Neural crest cell (in vitro differentiated cells): ENCODE data around the gene IMP3. TPM values are rescaled to one million over a fixed set of nuclear protein-coding genes. Genes with fewer than 3 reads are reported as not detected.

ENCODE experiments used
- DNase-seq: peaks from one replicate; pipeline ENCODE4 v3.0.0; 2021; ENCODE audit warnings: low read depth, mixed read lengths, low spot score
- H3K27ac Mint-ChIP-seq: one replicate; pipeline ENCODE4 v1.8.0; 2021; ENCODE audit warnings: mild to moderate bottlenecking, mixed read lengths; ENCODE audit not compliant: unreplicated experiment
- H3K27me3 Mint-ChIP-seq: 2 replicates; pipeline ENCODE4 v1.8.0; 2021; ENCODE audit warnings: low read depth, mild to moderate bottlenecking, mixed read lengths
- H3K36me3 Mint-ChIP-seq: 2 replicates; pipeline ENCODE4 v1.8.0; 2021; ENCODE audit warnings: low read depth, mild to moderate bottlenecking, mixed read lengths
- H3K4me1 Mint-ChIP-seq: 2 replicates; pipeline ENCODE4 v1.8.0; 2021; ENCODE audit warnings: mixed read lengths
- H3K4me3 Mint-ChIP-seq: one replicate; pipeline ENCODE4 v1.8.0; 2021; ENCODE audit warnings: mild to moderate bottlenecking, mixed read lengths
- H3K9me3 Mint-ChIP-seq: 2 replicates; pipeline ENCODE4 v1.8.0; 2021; ENCODE audit warnings: mixed read lengths
- total RNA-seq: library from RNA; stranded (reverse); gene quantifications from 2 replicates; pipeline ENCODE4 v1.2.1, GENCODE V29; 2021
- TF ChIP-seq, protein P1 (sequence below): fragments of 200-600 bp; sonication (generic); conservative IDR thresholded peaks from 2 replicates; pipeline ENCODE4 v1.5.0; 2021; ENCODE audit warnings: antibody characterized with exemption, mild to moderate bottlenecking

Gene IMP3
- total RNA-seq, 1 donor from 2014 or later = 79.4 TPM

- no peaks in the 10 kb centered on the region for H3K9me3 Mint-ChIP-seq
- peak; percentile 75 for DNase-seq
- no peaks in the 10 kb centered on the region for H3K27me3 Mint-ChIP-seq
- TF ChIP-seq, protein P1, sequence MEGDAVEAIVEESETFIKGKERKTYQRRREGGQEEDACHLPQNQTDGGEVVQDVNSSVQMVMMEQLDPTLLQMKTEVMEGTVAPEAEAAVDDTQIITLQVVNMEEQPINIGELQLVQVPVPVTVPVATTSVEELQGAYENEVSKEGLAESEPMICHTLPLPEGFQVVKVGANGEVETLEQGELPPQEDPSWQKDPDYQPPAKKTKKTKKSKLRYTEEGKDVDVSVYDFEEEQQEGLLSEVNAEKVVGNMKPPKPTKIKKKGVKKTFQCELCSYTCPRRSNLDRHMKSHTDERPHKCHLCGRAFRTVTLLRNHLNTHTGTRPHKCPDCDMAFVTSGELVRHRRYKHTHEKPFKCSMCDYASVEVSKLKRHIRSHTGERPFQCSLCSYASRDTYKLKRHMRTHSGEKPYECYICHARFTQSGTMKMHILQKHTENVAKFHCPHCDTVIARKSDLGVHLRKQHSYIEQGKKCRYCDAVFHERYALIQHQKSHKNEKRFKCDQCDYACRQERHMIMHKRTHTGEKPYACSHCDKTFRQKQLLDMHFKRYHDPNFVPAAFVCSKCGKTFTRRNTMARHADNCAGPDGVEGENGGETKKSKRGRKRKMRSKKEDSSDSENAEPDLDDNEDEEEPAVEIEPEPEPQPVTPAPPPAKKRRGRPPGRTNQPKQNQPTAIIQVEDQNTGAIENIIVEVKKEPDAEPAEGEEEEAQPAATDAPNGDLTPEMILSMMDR = no peak
- peaks cover 7% of the 10 kb centered on the region for H3K4me1 Mint-ChIP-seq
- no peaks in the 10 kb centered on the region for H3K36me3 Mint-ChIP-seq
- peak within 1 kb of the TSS; percentile 89 for H3K27ac Mint-ChIP-seq
- H3K4me3 Mint-ChIP-seq = peak within 1 kb of the TSS; percentile 93
Observed at GRCh38 chr15:75625542-75626347, 14.3 kb downstream of the IMP3 start, which contains the start of gene SNUPN. Gene SNUPN (minus strand): TSS chr15:75625725. CDS start chr15:75621051, 4,674 bp downstream.

GRCh38 chr15:75622505-75622904 is 17.5 kb downstream of the IMP3 start:
- H3K27ac Mint-ChIP-seq = no peak overlapping the region
- no peaks in the 10 kb centered on the region for H3K36me3 Mint-ChIP-seq
- no peaks in the 10 kb centered on the region for H3K27me3 Mint-ChIP-seq
- H3K4me3 Mint-ChIP-seq = peak overlapping the region; percentile 61
- peaks cover 7% of the 10 kb centered on the region for H3K4me1 Mint-ChIP-seq
- TF ChIP-seq, protein P1 = no peak
- no peak for DNase-seq
- H3K9me3 Mint-ChIP-seq = no peaks in the 10 kb centered on the region

- Mint-ChIP-seq H3K4me3 (peak overlapping the region; percentile 11), H3K36me3 (no peaks in the 10 kb centered on the region), H3K4me1 (peaks cover 3% of the 10 kb centered on the region), H3K27ac (no peak overlapping the region), H3K27me3 (no peaks in the 10 kb centered on the region), H3K9me3 (no peaks in the 10 kb centered on the region)
- no peak for DNase-seq
- TF ChIP-seq, protein P1 = no peak
Observed at GRCh38 chr15:75620841-75621391, 19.1 kb downstream of the IMP3 start.

DNA sequence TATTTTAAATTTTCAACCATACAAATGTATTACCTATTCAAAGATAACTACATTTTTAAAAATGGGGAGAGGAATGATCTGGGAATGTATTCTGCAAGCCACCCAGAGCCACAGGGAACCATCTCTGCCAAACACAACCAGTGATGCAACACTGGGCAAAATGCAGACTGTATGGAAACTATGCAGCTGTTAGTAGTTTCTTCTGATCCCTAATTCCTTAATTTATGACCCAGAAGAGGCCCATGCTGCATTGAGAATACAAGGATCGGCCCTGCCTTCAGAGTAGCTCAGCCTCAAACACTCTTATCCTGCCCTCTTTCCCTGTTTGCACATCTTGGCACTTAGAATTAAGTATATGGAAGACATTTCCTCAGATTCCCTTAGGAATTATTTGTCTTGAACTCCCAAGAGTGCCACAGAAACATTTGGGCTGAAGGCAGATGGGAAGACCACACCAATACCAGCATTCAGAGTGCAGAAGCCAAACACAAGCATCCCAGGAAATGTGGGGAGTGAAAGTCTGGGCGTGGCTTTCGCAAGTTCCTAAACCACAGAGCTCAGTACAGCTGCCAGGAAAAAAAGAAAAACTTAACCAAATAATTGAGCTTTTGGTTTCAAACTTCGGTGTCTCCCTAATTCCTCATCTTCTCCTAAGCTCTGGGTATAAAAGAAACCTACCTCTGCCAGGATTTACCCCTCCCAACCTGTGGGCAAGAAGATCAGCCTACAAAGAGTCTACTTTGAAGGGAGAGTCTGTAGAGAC is 19.8 kb downstream of the IMP3 start:
- H3K9me3 Mint-ChIP-seq = no peaks in the 10 kb centered on the region
- no peak for DNase-seq
- no peaks in the 10 kb centered on the region for H3K4me1 Mint-ChIP-seq
- H3K36me3 Mint-ChIP-seq = peaks cover 1% of the 10 kb centered on the region
- TF ChIP-seq, protein P1 = no peak
- no peaks in the 10 kb centered on the region for H3K27me3 Mint-ChIP-seq
- no peak overlapping the region for H3K4me3 Mint-ChIP-seq
- H3K27ac Mint-ChIP-seq = no peak overlapping the region

DNA sequence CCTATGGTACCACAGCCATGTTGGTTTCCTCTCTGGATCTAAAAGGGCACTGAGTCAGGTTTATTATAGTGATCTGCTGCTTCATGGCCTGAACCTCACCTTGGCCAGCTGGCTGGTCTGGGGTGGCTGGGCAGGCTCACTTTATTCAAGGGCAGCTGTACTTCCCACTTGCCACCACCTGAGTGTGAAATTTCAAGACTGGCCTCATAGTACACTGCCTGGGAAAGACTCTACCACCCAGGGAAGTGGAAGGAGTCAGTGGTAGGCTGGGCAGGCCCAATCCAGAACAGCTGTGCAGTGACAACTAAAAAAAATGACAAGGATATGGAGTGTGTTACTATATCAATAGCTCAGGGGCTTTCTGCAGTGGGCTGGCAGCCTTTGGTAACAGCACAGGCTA is 23.3 kb downstream of the IMP3 start:
- TF ChIP-seq, protein P1 = no peak
- H3K4me3 Mint-ChIP-seq = no peak overlapping the region
- no peaks in the 10 kb centered on the region for H3K27me3 Mint-ChIP-seq
- H3K4me1 Mint-ChIP-seq = no peaks in the 10 kb centered on the region
- H3K9me3 Mint-ChIP-seq = no peaks in the 10 kb centered on the region
- H3K27ac Mint-ChIP-seq = no peak overlapping the region
- H3K36me3 Mint-ChIP-seq = peaks cover 12% of the 10 kb centered on the region
- DNase-seq = no peak
